Hepatocyte (in vitro differentiated cells): ENCODE results near the gene SCAPER. TPM values are rescaled to one million over a fixed set of nuclear protein-coding genes. Genes with fewer than 3 reads are reported as not detected.

Source experiments
- DNase-seq: peaks from one replicate; pipeline ENCODE4 v3.0.0-alpha.2; 2016; ENCODE audit warnings: low spot score
- H2AFZ ChIP-seq: fragments of 200-600 bp; sonication (generic); 2 replicates; pipeline ENCODE4 v1.6.0; 2016; ENCODE audit warnings: antibody characterized with exemption, mild to moderate bottlenecking
- H3K27ac ChIP-seq: fragments of 200-600 bp; sonication (generic); 2 replicates; pipeline ENCODE4 v1.5.1; 2016; ENCODE audit warnings: mild to moderate bottlenecking
- H3K27me3 ChIP-seq: fragments of 200-600 bp; sonication (generic); 2 replicates; pipeline ENCODE4 v1.6.1; 2016
- H3K36me3 ChIP-seq: fragments of 200-600 bp; sonication (generic); replicated peaks from 2 replicates; pipeline ENCODE4 v1.5.1; 2016; ENCODE audit warnings: low read depth; ENCODE audit not compliant: insufficient read depth
- H3K4me1 ChIP-seq: fragments of 200-600 bp; sonication (generic); 2 replicates; pipeline ENCODE4 v1.5.1; 2016; ENCODE audit warnings: mild to moderate bottlenecking, moderate library complexity; ENCODE audit not compliant: insufficient read depth
- H3K4me2 ChIP-seq: fragments of 200-600 bp; sonication (generic); 2 replicates; pipeline ENCODE4 v1.6.0; 2016
- H3K4me3 ChIP-seq: fragments of 200-600 bp; sonication (generic); 2 replicates; pipeline ENCODE4 v1.5.1; 2016; ENCODE audit warnings: mild to moderate bottlenecking
- H3K79me2 ChIP-seq: fragments of 200-600 bp; sonication (generic); 2 replicates; pipeline ENCODE4 v1.6.0; 2017; ENCODE audit warnings: mild to moderate bottlenecking
- H3K9me2 ChIP-seq: fragments of 200-600 bp; sonication (generic); replicated peaks from 2 replicates; pipeline ENCODE4 v1.6.0; 2017; ENCODE audit warnings: mild to moderate bottlenecking; ENCODE audit not compliant: insufficient read depth
- H3K9me3 ChIP-seq: fragments of 200-600 bp; sonication (generic); 2 replicates; pipeline ENCODE4 v1.5.1; 2016; ENCODE audit warnings: low read depth, mild to moderate bottlenecking
- H4K20me1 ChIP-seq: fragments of 200-600 bp; sonication (generic); 2 replicates; pipeline ENCODE4 v1.6.0; 2016; ENCODE audit warnings: mild to moderate bottlenecking; ENCODE audit not compliant: insufficient read depth, poor library complexity, severe bottlenecking
- EZH2 ChIP-seq: fragments of 200-600 bp; sonication (generic); IDR thresholded peaks from 2 replicates; pipeline ENCODE4 v1.6.1; 2016; ENCODE audit warnings: antibody characterized with exemption, mild to moderate bottlenecking, borderline replicate concordance
- EZH2phosphoT487 ChIP-seq: fragments of 200-600 bp; sonication (generic); IDR thresholded peaks from one replicate; pipeline ENCODE4 v1.6.1; 2018; ENCODE audit warnings: antibody characterized with exemption, mild to moderate bottlenecking, low read depth, moderate library complexity; ENCODE audit not compliant: unreplicated experiment, severe bottlenecking
- WGBS: methylation state at CpG from one replicate; pipeline ENCODE4 v1.1.6; 2016; ENCODE audit warnings: low lambda C conversion rate; ENCODE audit errors: missing lambda C conversion rate; 5-methylcytosine and 5-hydroxymethylcytosine counted together
- polyA plus RNA-seq: library from polyadenylated mRNA; unstranded; fragments of >200 nt; fragmentation: Nextera tagmentation; extraction: Ambion mirVana; gene quantifications from 2 replicates; pipeline ENCODE4 v1.2.1, GENCODE V29; 2016
- total RNA-seq: library from RNA; depleted of rRNA; stranded (reverse); fragments of >200 nt; gene quantifications from 2 replicates; pipeline ENCODE4 v1.2.3, GENCODE V29; 2014
- TF ChIP-seq, protein P1 (sequence below): fragments of 200-600 bp; sonication (generic); IDR thresholded peaks from 2 replicates; pipeline ENCODE4 v1.5.1; 2016; ENCODE audit warnings: antibody characterized with exemption, mild to moderate bottlenecking; ENCODE audit not compliant: poor library complexity

The SCAPER gene
- total and polyA plus RNA-seq, 2 experiments from 2014 or later: 20.8 to 27.4 TPM

DNA sequence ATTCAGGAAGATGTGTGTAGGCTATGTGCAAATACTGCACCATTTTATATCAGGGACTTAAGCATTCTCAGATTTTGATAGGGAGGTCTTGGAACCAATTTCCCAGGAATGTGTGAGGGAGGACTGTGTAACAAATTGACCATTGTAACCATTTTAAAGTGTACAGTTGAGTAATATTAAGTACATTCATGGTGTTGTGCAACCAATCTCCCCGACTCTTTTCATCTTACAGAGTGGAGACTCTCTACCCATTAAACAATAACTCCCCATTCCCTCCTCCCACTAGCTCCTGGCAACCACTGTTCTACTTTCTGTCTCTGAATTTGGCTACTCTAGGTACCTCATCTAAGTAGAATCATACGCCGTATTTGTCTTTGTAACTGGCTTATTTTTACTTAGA is 31.5 kb upstream of the SCAPER start:
- Histone ChIP-seq H3K4me1 (peaks cover 7% of the 10 kb centered on the region), H3K4me3 (no peak overlapping the region), H2AFZ (no peak overlapping the region), H3K9me3 (no peaks in the 10 kb centered on the region), H3K36me3 (no peaks in the 10 kb centered on the region), H3K79me2 (peaks cover 37% of the 10 kb centered on the region), H3K27ac (no peak overlapping the region), H3K9me2 (no peaks in the 10 kb centered on the region), H3K27me3 (no peaks in the 10 kb centered on the region), H4K20me1 (no peaks in the 10 kb centered on the region), H3K4me2 (no peak overlapping the region)
- 98% methylated on average over 3 of the region's 3 CpGs for WGBS
- TF ChIP-seq, protein P1, sequence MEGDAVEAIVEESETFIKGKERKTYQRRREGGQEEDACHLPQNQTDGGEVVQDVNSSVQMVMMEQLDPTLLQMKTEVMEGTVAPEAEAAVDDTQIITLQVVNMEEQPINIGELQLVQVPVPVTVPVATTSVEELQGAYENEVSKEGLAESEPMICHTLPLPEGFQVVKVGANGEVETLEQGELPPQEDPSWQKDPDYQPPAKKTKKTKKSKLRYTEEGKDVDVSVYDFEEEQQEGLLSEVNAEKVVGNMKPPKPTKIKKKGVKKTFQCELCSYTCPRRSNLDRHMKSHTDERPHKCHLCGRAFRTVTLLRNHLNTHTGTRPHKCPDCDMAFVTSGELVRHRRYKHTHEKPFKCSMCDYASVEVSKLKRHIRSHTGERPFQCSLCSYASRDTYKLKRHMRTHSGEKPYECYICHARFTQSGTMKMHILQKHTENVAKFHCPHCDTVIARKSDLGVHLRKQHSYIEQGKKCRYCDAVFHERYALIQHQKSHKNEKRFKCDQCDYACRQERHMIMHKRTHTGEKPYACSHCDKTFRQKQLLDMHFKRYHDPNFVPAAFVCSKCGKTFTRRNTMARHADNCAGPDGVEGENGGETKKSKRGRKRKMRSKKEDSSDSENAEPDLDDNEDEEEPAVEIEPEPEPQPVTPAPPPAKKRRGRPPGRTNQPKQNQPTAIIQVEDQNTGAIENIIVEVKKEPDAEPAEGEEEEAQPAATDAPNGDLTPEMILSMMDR: no peak
- no peak for TF ChIP-seq EZH2
- no peak for TF ChIP-seq EZH2phosphoT487
- no peak for DNase-seq

DNA sequence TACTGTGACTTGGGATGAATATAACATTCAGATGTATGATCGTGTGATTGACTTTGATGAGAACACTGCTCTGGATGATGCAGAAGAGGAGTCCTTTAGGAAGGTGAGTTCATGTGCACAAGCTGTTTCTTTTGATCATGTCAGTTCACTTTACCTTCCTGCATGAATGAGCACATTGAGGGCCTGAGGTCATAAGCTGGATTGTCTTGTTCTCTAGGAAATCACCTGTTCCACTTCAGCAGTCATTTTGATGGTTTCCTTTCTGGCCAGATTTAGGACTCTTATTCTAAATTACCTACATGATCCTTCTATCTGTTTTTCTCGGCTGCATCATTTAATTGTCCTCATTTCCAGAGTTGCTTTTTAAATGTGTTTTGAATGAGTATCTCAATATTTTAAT is 30.5 kb upstream of the SCAPER start:
- Histone ChIP-seq H3K36me3 (no peaks in the 10 kb centered on the region), H3K79me2 (peaks cover 37% of the 10 kb centered on the region), H3K4me1 (peaks cover 7% of the 10 kb centered on the region), H3K9me2 (no peaks in the 10 kb centered on the region), H2AFZ (no peak overlapping the region), H3K4me2 (no peak overlapping the region), H3K27me3 (no peaks in the 10 kb centered on the region), H3K27ac (no peak overlapping the region), H3K4me3 (no peak overlapping the region), H4K20me1 (no peaks in the 10 kb centered on the region), H3K9me3 (no peaks in the 10 kb centered on the region)
- no peak for DNase-seq
- no peak for TF ChIP-seq EZH2phosphoT487
- TF ChIP-seq EZH2: no peak
- TF ChIP-seq, protein P1: no peak
- WGBS: 94% methylated on average over 2 of the region's 2 CpGs

DNA sequence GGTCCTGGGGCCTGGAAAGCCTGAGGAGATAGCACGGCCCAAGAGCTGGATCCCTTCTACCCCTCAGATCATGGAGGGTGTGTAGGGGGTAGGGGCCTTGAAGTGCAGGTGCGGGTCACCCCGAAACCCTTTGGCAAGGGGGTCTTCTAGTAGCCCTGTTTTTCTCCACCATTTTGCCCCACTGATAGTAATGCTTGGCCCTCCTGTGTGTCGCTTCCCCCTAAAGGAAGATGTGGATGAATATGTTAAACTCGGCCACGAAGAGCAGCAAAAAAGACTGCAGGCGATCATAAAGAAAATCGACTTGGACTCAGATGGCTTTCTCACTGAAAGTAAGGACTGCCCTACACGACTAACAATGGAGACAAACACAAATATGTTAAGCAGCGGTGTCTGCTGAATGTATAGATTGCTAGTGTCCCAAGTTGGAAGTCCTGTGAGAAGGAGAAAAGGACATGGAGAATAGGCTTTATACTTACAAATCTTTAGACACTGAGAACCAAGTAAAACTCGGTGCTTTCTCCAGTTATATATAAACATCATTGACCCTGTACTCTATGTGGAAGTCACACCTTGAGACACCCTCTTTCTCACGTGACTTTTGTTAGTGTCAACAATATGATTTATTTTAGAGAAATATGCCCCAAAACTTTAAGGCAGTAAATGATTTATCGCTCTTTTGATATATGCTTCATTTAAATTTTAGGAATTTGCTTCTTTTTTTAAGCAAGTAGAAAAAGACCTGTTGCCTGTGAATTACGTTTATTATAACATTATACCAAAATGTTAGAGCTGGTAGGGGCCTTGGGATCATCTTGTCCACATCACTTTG is 27.2 kb upstream of the SCAPER start:
- H3K4me3 ChIP-seq: peak overlapping the region; percentile 75
- no peak for DNase-seq
- no peaks in the 10 kb centered on the region for H3K9me2 ChIP-seq
- peaks cover 37% of the 10 kb centered on the region for H3K79me2 ChIP-seq
- H3K4me1 ChIP-seq: peaks cover 7% of the 10 kb centered on the region
- H2AFZ ChIP-seq: peak overlapping the region; percentile 70
- TF ChIP-seq EZH2 (no peak), EZH2phosphoT487 (no peak)
- TF ChIP-seq, protein P1: no peak
- peak overlapping the region; percentile 92 for H3K27ac ChIP-seq
- no peaks in the 10 kb centered on the region for H3K36me3 ChIP-seq
- H3K4me2 ChIP-seq: peak overlapping the region; percentile 88
- H3K27me3 ChIP-seq: no peaks in the 10 kb centered on the region
- no peaks in the 10 kb centered on the region for H4K20me1 ChIP-seq
- WGBS: 13% methylated on average over 14 of the region's 14 CpGs
- no peaks in the 10 kb centered on the region for H3K9me3 ChIP-seq
